Activated naive CD4-positive, alpha-beta T cell treated with Interleukin-2 at 50 U/mL for 16 hours (primary cell): Measurements from ENCODE around the gene ANKS1A.
"Not testable (repeated sequence)": the region's sequence is repeated elsewhere in the genome, so short reads cannot be mapped to it uniquely, and the experiment has no call there.

Experiments used
- DNase-seq: peaks from one replicate; pipeline ENCODE4 v3.0.0-alpha.2; 2020

Gene ANKS1A

DNA sequence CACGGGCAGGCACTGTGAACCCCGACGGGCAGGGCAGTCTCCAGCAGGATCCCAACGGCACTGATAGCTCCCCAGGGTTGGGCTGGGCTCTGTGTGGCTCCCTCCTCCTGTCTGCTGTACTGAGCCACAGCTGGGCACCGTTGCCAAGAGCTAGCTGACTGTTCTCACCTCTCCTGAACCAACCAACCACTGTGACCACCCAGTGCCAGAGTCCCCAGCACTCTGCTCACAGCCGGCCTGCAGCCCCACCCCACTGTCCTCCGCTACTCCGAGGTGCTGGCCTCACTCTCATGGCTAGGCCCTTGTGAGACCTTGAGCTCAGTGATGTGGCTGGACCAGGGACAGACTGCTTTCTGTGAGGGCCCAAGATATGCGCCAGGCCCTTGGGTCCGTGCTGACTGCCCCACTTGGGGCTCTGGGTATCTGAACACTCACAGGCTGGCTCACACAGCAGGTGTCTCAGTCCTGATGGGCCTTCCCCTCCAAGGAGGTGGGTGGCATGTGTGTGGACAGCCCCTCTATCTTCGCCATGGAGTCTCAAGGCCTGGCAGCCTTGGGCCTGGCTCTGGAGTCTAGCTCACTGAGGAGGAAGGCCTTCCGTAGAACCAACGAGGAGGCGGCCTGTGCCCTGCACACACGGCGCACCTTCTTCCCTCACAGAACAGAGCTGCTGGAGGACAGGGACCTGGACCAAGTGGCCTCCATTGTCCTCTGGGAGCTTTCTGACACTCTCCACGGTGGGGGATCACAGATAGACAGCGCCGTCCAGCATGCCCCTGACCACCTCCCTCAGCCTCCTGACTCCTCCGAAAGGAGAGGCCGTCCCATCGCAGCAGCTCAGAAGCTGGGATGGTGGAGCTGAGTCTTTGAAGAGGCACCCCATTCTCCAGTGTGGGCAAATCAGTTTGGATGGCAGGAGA, 198.6 kb downstream of the ANKS1A start:
- DNase-seq = no peak

DNA sequence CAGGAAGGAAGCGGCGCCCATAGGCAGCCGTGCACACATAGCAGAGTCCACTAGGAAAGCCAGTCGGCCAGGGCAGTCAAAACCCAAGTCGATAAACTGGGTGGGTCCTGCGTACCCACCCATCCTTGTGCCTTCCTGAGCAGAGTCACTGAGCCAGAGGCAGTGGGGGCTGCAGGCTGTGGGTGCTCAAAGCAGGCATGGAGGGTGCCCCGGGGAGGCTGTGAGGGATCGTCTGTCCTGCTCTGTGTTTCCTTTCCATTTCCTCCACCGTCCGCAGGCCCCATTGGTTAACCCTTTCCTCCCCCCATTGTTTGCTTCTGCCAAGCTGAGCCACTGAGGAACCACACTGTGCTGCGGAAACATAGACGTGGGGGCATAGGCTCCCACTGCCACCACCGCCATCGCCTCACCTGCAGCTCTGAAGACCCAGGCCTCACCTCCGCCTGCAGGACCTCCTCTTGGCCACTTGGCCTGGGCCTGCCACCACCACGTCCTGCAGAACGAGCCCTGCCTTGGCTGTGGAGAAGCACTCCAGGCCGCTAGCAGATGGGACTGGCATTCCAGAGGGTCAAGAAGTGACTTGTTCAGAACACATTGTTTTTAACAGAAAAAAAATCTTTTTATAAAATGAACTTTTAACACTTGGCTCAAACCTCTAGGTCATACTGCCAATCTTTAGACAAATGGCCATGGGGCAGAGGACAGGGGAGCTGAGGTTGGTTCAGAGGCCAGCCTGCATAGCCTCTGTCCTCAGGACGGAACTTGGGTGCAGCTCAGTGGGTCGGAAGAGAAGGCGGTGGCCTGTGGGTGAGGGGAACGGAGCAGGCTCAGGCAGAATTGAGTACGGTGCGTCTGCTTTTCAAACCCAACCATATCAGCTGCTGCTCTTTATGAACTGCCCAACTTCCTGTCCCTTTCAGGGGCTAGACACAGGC, 199.5 kb downstream of the ANKS1A start:
- DNase-seq = no peak

DNA sequence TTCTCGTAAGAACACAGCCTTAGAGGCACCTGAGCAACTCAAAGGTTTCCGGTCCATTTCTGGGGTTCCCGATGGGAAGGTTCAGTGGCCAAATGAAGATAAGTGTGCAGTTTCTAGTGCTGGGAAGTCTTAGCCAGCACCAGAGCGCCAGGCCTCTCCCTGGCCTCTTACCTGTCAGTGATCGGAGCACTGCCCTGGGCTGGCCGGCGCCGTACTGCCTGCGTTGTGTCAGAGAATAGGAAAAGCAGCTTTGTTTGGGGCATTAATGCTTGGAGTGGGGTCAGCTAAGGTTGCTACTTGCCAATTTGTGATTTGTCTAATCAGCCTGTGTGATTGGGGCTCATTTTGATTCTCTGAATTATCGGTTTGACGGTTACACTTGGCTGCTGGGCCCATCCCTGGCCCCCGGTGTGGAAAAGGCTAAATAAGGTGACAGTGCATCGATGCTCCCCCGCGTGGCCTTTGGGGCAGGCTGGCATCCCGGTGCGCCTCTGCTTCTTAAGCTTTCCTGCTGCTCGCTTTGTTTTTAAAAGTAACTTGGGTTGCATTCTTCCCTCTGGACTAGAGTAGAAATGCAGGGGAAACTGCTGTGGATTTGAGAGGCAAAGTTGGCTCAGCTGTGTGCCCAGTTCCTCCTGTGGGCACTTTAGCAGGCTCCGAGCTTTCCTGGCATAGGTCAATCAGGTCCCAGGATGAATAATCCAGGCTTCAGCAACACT, 200.3 kb downstream of the ANKS1A start:
- DNase-seq = no peak

DNA sequence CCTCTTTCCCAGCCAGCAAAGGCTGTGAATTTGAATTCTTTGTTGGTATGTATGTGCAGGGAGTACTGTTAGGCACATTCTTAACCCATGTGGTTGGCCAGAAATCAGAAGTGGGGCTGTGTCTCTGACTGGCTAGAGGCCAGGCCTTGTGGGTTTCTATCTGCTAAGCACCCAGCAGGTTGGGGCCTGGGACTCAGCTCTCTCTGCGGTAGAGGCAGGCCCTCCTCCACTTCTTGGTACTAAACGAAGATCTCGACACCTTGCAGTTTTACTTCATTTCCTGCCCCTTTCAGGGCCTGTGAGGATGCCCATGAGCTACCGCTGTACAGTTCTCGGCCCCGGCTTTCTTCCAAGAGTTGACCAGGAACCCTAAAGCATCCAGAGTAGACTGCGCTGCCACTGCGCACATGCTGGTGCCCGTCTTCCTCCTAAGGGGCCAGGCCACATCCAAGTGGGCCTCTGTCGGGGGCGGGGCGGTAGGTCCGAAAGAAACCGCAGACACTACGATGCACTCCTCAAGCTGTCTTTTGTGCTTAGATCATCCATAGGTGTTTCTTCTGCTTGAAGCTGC, 201.0 kb downstream of the ANKS1A start:
- DNase-seq = no peak

DNA sequence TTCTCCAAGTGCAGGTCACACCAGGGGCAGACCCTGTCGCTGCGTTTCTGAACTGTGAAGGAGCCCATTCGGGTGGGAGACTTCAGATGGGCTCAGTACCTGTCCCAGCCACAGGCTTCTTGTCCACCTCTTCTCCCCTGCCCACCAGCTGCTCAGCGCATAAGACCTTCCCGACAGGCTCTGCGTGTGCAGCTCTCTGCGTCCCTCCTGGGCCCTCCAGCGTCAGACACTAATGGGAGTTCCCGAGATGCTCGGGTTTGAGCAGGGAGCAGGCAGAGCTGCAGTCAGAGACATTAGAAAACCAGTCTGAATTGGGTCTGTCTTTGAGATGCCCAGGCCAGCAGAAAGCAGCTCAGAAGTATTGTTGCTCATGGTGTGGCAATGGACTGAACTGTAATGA, 201.7 kb downstream of the ANKS1A start:
- no peak for DNase-seq

DNA sequence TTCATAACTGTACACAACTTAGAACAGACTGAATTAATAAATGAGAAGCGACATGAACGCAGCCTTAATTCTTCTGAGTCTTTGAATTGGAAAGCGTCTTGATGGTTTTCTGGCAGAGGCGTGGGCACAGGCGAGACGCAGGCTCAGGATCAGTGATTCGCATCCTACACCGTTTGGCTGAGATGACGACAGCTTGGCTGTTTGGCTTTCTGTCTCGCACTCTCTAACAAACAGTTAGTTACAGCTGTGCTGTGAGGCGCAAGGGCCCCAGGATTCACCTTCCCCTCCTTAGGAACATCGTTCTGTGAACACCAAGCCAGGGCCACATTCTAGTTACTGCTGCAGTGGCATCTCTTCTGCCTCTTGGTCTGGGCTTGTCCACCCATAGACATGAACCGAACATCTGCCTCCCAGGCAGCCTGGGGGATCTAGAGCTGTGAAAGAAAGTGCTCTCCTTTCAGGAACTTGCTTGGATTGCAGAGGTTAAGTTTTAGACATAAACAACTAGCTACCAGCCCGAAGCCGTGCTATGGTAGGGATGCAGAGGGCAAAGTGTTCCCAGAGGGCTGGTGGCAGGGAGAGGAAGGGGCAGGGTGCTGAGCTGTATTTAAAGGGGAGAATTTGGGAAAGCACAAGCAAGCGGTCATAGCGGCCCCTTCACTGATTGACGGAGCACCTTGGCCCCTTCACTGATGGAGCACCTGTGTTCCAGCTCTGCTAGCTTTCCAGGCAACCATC, 202.5 kb downstream of the ANKS1A start:
- no peak for DNase-seq

DNA sequence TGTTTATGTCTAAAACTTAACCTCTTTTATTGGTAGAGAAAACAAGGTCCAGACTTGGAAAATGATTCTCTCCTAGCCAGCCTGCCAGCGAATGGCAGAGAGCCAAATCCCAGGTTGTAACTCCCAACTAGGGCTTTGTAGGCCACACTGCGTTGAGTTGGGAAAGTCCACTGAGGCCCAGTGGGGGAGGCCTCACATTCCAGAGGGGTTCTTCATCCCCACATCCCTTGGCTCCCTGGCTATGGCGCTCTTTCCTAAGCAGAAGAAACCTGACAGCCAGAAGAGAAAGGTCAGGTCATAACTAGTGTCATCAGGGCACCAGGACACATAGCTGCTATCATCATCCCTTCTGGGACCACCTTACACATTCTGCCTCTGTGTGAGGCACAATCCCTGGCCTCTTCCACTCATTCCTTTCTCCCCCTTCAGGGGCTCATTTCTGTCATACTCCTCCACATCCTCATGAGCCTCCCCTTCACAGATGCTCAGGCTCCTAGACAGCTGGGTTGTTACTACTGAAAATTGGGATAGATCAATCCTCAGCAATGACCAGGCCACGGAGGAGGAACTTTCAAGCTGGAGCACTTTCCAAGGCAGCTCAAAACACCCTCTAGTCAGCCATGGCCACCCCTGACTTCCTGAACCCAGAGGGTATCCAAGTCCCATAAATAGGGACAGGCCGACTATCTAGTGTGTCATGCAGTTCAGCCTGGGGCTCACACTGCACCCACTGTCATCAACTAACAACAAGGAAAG, 203.5 kb downstream of the ANKS1A start:
- no peak for DNase-seq

DNA sequence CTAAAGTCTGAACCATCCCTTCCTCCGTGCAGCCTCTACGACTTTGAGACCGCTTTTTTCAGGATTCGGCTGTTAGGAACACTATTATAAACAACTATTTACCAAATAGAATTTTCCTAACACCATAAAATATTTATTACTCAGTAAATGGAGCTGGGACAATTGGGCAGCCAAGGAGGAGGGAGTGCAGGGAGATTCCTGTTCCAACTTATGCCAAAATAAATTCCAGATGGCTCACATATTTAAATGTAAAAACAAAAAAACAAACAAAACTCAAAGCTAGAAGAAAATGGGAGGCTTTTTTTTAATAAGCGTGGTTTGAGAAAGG, 204.0 kb downstream of the ANKS1A start:
- DNase-seq = no peak

DNA sequence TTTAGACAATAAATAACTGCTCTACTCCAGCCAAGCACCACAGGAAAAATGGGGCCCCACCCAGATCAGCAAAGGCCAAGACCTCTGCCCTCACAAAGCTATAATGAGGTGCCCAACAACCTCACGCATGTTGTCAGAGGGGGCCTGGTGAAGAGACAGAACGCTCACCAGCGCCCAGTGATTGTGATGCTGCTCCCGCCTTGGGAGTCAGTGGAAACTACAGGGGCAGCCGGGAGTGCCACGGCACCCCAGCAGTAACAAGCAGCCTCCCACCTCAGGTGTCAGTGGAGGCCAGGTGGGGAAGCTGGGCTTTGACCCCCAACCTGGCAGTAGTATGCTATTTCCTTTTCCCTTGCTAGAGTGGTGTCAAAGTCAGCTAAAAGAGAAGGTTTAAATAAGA, 204.7 kb downstream of the ANKS1A start:
- no peak for DNase-seq

DNA sequence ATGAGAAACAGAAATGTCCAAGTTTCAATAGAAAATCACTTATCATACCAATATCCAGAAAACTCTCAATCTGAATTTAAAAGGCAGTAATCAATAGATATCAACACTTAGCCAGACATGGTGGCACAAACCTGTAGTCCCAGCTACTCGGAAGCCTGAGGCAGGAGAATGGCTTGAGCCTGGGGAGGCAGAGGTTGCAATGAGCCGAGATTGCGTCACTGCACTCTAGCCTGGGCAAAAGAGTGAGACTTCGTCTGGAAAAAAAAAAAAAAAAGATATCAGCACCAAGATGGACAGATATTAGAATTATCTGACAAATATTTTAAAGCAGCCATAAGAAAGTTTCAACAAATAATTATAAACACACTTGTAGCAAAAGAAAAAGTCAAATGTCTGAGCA, 205.1 kb downstream of the ANKS1A start:
- no peak for DNase-seq

DNA sequence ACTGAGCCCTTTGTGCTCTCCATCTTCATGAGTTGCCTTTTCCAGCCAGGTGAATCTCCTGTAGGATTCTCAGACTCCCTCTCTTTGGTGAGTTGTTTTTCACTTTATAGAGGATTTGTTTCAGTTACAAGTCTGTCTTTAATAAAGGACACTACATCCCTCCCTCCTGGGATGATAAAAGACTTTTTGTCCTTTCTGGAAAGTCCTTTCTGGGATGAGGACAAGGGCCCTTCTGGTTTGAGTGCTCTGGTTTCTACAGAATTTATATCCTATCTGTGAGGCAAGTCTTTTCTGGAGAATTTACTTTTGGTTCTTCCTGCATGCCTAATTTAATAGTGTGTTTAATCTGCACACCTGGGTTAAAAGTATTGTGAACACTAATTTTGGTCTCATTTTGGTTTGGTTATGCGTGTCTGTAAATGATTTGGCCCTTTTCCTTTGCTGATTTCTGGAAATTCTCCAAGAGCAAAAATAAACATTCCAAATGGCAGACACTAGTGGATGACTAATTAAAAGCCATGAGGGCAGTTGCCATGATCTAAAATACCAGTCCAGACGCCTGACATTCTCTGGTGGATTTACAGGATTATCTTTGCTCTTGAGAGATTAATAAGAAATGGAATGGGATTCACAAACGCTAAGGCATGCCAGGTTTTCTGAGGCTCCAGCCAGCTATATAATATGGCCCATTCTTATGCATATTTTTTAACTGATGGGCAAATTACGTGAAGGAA, 207.2 kb downstream of the ANKS1A start:
- no peak for DNase-seq

DNA sequence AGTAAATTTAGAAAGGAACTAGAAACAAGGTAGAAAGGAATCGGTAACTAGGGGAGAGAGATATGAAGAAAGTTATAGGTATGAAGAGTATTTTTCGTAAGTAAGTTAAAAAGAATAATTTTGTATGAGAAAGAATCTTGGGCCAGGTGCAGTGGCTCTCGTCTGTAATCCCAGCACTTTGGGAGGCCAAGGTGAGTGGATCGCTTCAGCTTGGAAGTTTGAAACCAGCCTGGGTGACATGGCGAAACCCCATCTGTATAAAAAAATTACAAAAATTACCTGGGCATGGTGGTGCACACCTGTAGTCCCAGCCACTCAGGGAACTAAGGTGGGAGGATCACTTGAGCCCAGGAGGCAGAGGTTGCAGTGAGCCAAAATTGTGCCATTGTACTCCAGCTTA, 210.1 kb downstream of the ANKS1A start:
- DNase-seq = no peak

DNA sequence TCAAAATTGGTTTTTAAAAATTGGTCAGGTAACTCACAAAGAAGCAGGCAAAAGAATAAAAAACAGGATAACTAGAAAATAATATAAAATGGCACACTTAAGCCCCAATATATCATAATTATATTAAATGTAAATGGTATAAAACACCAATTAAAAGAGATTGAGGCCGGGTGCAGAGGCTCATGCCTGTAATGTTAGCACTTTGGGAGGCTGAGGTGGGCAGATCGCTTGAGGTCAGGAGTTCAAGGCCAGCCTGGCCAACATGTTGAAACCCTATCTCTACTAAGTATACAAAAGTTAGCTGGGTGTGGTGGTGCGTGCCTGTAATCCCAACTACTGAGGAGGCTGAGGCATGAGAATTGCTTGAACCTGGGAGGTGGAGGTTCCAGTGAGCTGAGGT, 216.0 kb downstream of the ANKS1A start:
- no peak for DNase-seq

DNA sequence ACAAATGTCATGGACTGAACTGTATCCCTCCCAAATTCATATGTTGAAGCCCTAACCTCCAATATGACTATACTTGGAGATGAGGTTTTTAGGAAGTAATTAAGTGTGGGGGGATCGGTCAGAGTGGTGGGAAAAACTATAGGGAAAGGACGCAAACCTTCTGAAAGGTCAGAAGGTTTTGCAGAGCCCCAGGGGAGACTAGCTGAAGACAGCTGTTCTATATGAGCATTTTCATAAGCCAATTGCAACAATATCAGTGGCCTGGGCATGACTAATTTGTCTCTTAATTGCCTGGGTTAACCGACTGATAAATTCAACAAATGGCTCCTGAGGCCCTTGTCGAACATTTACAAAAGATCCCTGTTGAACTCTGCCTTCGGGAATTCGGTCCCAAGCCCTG, 217.0 kb downstream of the ANKS1A start:
- not testable (repeated sequence) for DNase-seq

DNA sequence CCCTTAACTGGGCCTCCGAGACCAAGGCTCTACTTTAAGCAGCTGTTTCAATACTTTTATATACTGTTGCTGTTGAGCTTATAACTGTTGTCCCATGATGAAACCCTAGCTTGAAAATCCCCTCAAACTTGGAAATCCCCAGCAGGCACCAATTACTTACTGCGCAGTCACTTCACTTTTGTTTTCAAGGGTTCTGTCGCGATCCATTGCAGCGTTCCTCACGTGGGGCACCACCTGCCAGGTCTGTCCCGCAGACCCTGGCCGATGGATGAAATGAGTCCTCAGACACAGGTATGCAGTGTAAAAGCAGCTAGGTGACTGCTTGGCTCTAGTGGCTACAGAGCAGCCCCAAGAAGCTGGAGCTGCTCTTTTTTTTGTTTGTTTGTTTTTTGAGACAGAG, 218.2 kb downstream of the ANKS1A start:
- peak; percentile 13 for DNase-seq

DNA sequence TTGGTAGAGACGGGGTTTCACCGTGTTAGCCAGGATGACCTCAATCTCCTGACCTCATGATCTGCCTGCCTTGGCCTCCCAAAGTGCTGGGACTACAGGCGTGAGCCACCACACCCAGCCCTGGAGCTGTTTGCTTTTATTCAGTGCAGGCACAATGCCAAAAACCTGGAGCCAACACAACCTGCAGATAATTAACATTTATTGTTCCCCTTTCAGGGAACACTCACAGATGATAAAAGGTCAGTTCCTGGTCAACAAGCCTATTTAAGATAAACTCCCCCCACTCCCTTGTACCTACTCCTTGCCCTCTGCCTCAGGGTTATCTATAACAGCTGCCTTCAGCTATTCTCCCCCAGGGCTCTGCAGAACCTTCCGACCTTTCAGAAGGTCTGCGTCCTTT, 218.7 kb downstream of the ANKS1A start:
- not testable (repeated sequence) for DNase-seq

DNA sequence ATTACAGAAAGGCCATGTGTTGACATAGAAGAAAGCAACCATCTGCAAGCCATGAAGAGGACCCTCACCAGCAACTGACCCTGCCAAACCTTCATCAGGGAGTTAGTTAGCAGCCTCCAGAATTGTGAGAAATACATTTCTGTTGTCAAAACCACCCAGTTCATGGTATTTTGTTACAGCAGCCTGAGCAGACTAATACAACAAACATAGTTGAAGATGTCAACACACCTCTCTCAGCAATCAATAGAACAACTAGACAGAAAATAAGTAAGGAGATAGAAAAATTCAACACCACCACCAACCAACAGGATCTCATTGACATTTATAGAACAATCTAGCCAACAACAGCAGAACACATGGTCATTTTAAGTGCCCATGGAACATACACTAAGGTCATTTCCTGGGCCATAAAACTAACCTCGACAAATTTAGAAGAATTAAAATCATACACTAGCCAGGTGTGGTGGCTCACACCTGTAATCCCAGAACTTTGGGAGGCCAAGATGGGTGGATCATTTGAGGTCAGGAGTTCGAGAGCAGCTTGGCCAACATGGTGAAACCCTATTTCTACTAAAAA, 219.3 kb downstream of the ANKS1A start:
- no peak for DNase-seq

DNA sequence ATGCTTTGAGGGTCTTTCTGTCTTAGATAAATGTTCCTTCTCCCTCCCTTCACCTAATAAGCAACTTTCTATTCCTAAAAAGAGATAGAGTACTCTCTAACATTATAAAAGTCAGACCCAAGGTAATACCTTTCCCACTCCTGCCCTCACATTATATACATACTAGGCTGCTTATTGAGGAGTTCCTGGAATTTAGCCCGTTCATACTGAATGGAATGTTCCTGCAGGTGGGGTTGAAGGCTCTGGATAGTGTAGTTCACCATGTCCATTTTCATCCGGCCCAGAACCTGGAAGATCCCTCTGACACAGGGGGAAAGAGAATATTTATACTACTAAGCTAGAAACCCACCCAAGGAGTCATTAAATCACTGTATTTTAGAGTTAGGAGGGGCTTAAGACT, 231.7 kb downstream of the ANKS1A start:
- no peak for DNase-seq

DNA sequence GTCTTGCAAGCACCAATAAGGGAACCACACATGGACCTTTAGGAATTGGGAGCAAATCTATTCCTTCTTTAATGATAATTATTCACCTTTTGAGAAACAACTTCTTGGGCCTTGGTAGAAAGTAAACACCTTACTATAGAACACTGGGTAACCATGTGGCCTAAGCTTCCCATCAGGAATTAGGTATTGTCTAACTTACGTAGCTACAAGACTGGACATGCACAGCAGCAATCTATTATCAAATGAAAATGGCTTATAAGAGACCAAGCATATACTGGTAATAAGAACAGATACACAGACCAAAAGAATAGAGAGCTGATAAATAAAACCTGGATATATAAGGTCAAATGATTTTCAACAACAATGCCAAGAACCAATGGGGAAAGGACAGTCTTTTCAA, 235.3 kb downstream of the ANKS1A start:
- no peak for DNase-seq

DNA sequence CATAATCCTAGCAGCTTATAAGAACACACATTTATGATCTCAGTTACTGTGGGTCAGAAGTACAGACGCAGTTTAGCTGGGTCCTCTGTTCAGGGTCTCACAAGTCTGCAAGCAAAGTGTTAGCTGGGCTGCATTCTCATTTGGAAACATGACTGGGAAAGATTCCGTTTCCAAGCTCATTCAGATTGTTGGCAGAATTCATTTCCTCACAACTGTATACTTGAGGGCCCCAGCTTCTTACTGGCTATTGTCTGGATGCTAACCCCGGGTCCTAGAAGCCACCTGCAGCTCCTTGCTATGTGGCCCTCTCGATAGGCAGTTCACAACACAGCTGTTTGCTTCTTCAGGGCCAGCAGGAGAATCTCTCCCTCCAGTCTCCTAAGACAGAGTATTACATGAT, 239.0 kb downstream of the ANKS1A start:
- no peak for DNase-seq
